Measurements from ENCODE around the gene STK11.

DNA sequence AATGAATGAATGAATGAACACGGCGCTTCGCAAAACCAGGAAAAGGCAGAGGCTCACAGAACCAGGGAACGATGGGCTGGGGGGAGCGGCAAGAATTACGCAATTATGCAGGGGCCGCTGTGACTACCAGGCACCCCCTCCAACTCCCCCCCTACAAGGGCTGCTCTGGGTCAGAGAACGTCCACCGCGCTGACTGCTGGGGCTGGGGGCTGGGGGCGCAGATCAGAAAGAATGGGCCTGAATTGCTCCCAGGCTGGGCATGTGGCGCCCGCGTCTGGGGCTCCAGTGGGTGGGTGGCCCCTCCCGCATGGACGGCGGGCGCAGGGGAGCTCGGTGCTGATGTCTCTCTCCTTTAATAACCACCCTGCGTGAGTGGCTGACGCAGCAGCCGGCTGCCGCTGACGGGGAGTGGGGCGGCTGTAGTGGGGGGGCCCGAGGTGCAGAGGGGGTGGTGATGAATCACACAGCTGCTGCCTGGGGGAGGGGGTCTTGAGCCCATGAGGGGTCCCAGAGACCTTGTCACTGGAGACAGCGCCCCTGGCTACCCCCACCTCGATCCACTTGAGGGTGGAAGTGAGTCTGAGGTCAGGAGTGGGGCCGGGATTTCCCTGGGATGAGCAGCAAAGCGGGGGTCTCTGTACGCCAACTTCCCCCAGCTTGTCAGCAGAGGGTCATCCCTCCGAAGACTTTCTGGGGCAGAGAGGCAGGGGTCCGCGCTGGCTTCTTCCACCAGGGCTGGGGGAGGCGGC is 62.1 kb downstream of the STK11 start:
- TF ChIP-seq POLR2AphosphoS5 (IDR thresholded peaks at IDR 0.05): no peak
- no peak for TF ChIP-seq POLR2A (IDR thresholded peaks at IDR 0.05)
- TF ChIP-seq, protein P1, sequence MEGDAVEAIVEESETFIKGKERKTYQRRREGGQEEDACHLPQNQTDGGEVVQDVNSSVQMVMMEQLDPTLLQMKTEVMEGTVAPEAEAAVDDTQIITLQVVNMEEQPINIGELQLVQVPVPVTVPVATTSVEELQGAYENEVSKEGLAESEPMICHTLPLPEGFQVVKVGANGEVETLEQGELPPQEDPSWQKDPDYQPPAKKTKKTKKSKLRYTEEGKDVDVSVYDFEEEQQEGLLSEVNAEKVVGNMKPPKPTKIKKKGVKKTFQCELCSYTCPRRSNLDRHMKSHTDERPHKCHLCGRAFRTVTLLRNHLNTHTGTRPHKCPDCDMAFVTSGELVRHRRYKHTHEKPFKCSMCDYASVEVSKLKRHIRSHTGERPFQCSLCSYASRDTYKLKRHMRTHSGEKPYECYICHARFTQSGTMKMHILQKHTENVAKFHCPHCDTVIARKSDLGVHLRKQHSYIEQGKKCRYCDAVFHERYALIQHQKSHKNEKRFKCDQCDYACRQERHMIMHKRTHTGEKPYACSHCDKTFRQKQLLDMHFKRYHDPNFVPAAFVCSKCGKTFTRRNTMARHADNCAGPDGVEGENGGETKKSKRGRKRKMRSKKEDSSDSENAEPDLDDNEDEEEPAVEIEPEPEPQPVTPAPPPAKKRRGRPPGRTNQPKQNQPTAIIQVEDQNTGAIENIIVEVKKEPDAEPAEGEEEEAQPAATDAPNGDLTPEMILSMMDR (IDR thresholded peaks at IDR 0.05): no peak
- no peak for TF ChIP-seq EP300 (IDR thresholded peaks at IDR 0.05)

Measured in gastroesophageal sphincter (tissue), 3 donors.